Spleen (tissue), 11 donors: Measurements from ENCODE around the gene RBM23. TPM values are rescaled to one million over a fixed set of nuclear protein-coding genes. Genes with fewer than 3 reads are reported as not detected.
A peak's percentile ranks its signal among the peaks of the same experiment; 100 is the strongest.

Experiments
- DNase-seq: peaks from one replicate; pipeline ENCODE4 v3.0.0-alpha.2; 2020
- H3K27ac ChIP-seq, 8 donors: fragments of 200-600 bp; sonication (generic) in 7 of 8; 1 replicate in 4 of 8; 2 replicates in 4 of 8; pipeline versions ENCODE4 v1.5.0 to v1.8.0; 2016 to 2021; ENCODE audit warnings: inconsistent platforms in 4 of 8, mild to moderate bottlenecking in 4 of 8, moderate library complexity in 1 of 8
- H3K27me3 ChIP-seq, 7 donors: fragments of 200-600 bp; sonication (generic) in 6 of 7; replicated peaks in 1 of 7; 1 replicate in 4 of 7; 2 replicates in 3 of 7; pipeline versions ENCODE4 v1.5.0 to v1.8.0; 2016 to 2021; ENCODE audit warnings: inconsistent platforms in 3 of 7, mild to moderate bottlenecking in 1 of 7
- H3K36me3 ChIP-seq, 6 donors: fragments of 200-600 bp; sonication (generic) in 5 of 6; 1 replicate in 4 of 6; 2 replicates in 2 of 6; pipeline versions ENCODE4 v1.5.0 to v1.8.0; 2016 to 2021; ENCODE audit warnings: inconsistent platforms in 2 of 6
- H3K4me1 ChIP-seq, 6 donors: fragments of 200-600 bp; sonication (generic) in 5 of 6; 1 replicate in 3 of 6; 2 replicates in 3 of 6; pipeline versions ENCODE4 v1.5.0 to v1.8.0; 2016 to 2021; ENCODE audit warnings: inconsistent platforms in 3 of 6
- H3K4me3 ChIP-seq, 8 donors: fragments of 200-600 bp; sonication (generic) in 7 of 8; 1 replicate in 4 of 8; 2 replicates in 4 of 8; pipeline versions ENCODE4 v1.5.0 to v1.8.0; 2016 to 2021; ENCODE audit warnings: inconsistent platforms in 4 of 8, mild to moderate bottlenecking in 4 of 8, moderate library complexity in 2 of 8
- H3K9me3 ChIP-seq, 8 donors: fragments of 200-600 bp; sonication (generic) in 7 of 8; 1 replicate in 4 of 8; 2 replicates in 4 of 8; pipeline versions ENCODE4 v1.5.0 to v1.8.0; 2016 to 2021; ENCODE audit warnings: inconsistent platforms in 4 of 8
- CTCF ChIP-seq, 11 experiments: fragments of 200-600 bp in 7 of 11; fragments of 450-650 bp in 4 of 11; sonication (generic) in 4 of 11; IDR thresholded peaks in 8 of 11; conservative IDR thresholded peaks in 3 of 11; 1 replicate in 7 of 11; 2 replicates in 4 of 11; pipeline versions ENCODE4 v1.4.0 to v1.8.0; 2016 to 2021; ENCODE audit warnings: antibody characterized with exemption in 11 of 11, inconsistent platforms in 4 of 11, mild to moderate bottlenecking in 1 of 11
- POLR2A ChIP-seq, 3 donors: fragments of 450-650 bp; IDR thresholded peaks; one replicate each; pipeline ENCODE4 v1.5.1; 2017; ENCODE audit warnings: antibody characterized with exemption in 3 of 3, mild to moderate bottlenecking in 1 of 3
- POLR2AphosphoS5 ChIP-seq, 3 donors: sonication (generic); formaldehyde crosslinking; IDR thresholded peaks; one replicate each; pipeline ENCODE4 v1.5.1; 2017; ENCODE audit warnings: antibody characterized with exemption in 3 of 3
- WGBS, 5 donors: extraction: QIAGEN DNeasy Blood & Tissue Kit in 3 of 5; methylation state at CpG; one replicate each; pipeline versions ENCODE4 v1.1.5 to v1.1.7; 2013 to 2018; 5-methylcytosine and 5-hydroxymethylcytosine counted together
- intact Hi-C: fragments of 100-400 bp; cut with DNase I; formaldehyde crosslinking; loops from one replicate; pipeline ENCODE4 v1.15.0; 2023; ENCODE audit warnings: low total_unique reads
- polyA plus RNA-seq, 3 donors: library from polyadenylated mRNA; stranded (reverse); fragments of 200-250 nt; gene quantifications; one replicate each; pipeline ENCODE4 v1.2.1, GENCODE V29; 2013
- total RNA-seq, 7 donors: library from RNA; depleted of rRNA in 3 of 7; stranded (reverse); fragments of >200 nt in 3 of 7; fragmentation: NEBNext Ultra II Directional in 4 of 7; extraction: Animal tissue kit (Norgen Biotek cat#: 25700) in 4 of 7; gene quantifications; one replicate each; pipeline versions ENCODE4 v1.1.0 to v1.2.1, GENCODE V29; 2016 to 2021
- donor health status: healthy with polysubstance abuse.
- donor health status: DM: no; HTN: no; CAD: no; lungs with moderate emphysema.
- donor health status: DM: no; HTN: no; CAD: no.
- donor health status: Bipolar disorder and iron deficiency.
- donor health status: healthy.
- donor health status: DM: no; HTN: no; CAD: no.
- donor health status: DM: yes; HTN: yes; CAD: no.

The RBM23 gene
- total and polyA plus RNA-seq, 10 donors: 19.0 to 875 (median 93.2) TPM

- no peak for DNase-seq
- H3K4me3 ChIP-seq: no peak overlapping the region
- 96 to 98% (median 97%) methylated on average over 9 to 15 of the region's 15 CpGs for WGBS, 5 donors
Observed at GRCh38 chr14:22875003-22875747, 43.8 kb downstream of the RBM23 start.

GRCh38 chr14:22872833-22873520 lies 46.0 kb downstream of the RBM23 start:
- H3K36me3 ChIP-seq: peaks cover 11 to 51% (median 48%) of the 10 kb centered on the region in 6 donors
- H3K9me3 ChIP-seq: no peaks in the 10 kb centered on the region
- WGBS, 5 donors: 54 to 67% (median 61%) methylated on average over 10 of the region's 10 CpGs
- intact Hi-C loops: no loop called here
- H3K4me1 ChIP-seq: peaks cover 24 to 79% (median 44%) of the 10 kb centered on the region in 6 donors
- peak overlapping the region; percentile 94 to 100 (median 100) for H3K27ac ChIP-seq
- H3K4me3 ChIP-seq: peak overlapping the region; percentile 70 to 97 (median 90)
- no peak for TF ChIP-seq POLR2A (IDR thresholded peaks at IDR 0.05)
- no peak for TF ChIP-seq POLR2AphosphoS5 (IDR thresholded peaks at IDR 0.05)
- no peak for TF ChIP-seq CTCF (IDR thresholded peaks at IDR 0.05 in 8 of 11, conservative IDR thresholded peaks at IDR 0.05 in 3 of 11)
- H3K27me3 ChIP-seq: no peaks in the 10 kb centered on the region
- no peak for DNase-seq

More at GRCh38 chr14:22875003-22875747, 43.8 kb downstream of the RBM23 start:
- intact Hi-C loops: no loop called here
- Histone ChIP-seq H3K27me3 (no peaks in the 10 kb centered on the region), H3K9me3 (no peaks in the 10 kb centered on the region), H3K27ac (no peak overlapping the region), H3K4me1 (peaks cover 20 to 78% (median 35%) of the 10 kb centered on the region in 6 donors), H3K36me3 (peaks cover 11 to 73% (median 63%) of the 10 kb centered on the region in 6 donors)
- TF ChIP-seq POLR2AphosphoS5 (IDR thresholded peaks at IDR 0.05) (no peak), CTCF (IDR thresholded peaks at IDR 0.05 in 8 of 11, conservative IDR thresholded peaks at IDR 0.05 in 3 of 11) (no peak), POLR2A (IDR thresholded peaks at IDR 0.05) (no peak)

- H3K27ac ChIP-seq: peak overlapping the region; percentile 94 to 100 (median 100)
- H3K9me3 ChIP-seq: no peaks in the 10 kb centered on the region
- DNase-seq: peak; percentile 90
- H3K36me3 ChIP-seq: peaks cover 9 to 44% (median 41%) of the 10 kb centered on the region in 6 donors
- peaks cover 24 to 72% (median 44%) of the 10 kb centered on the region in 6 donors for H3K4me1 ChIP-seq
- TF ChIP-seq CTCF (IDR thresholded peaks at IDR 0.05 in 8 of 11, conservative IDR thresholded peaks at IDR 0.05 in 3 of 11) (peak; percentile 79 to 97 (median 92)), POLR2AphosphoS5 (IDR thresholded peaks at IDR 0.05) (peak in 1 of 3 donors; percentile 68), POLR2A (IDR thresholded peaks at IDR 0.05) (no peak)
- peak overlapping the region; percentile 70 to 97 (median 90) for H3K4me3 ChIP-seq
- intact Hi-C loops: no loop called here
- no peaks in the 10 kb centered on the region for H3K27me3 ChIP-seq
- 0 to 1% (median 0%) methylated on average over 32 to 45 of the region's 45 CpGs for WGBS, 5 donors
Observed at GRCh38 chr14:22872033-22872832, 46.7 kb downstream of the RBM23 start.
